ENCODE results near the gene CIDEC. TPM values are rescaled to one million over a fixed set of nuclear protein-coding genes. Genes with fewer than 3 reads are reported as not detected.
A peak's percentile ranks its signal among the peaks of the same experiment; 100 is the strongest.
"Not testable (repeated sequence)": the region's sequence is repeated elsewhere in the genome, so short reads cannot be mapped to it uniquely, and the experiment has no call there.

Gene CIDEC
- total and polyA plus RNA-seq, 12 donors = 0.27 to 25.3 (median 4.7) TPM; not detected in 1

GRCh38 chr3:9899289-9899791, 19.3 kb upstream of the CIDEC start:
- no peak for ATAC-seq
- Histone ChIP-seq H3K9me3 (no peaks in the 10 kb centered on the region), H3K36me3 (peaks cover 0 to 4% (median 0%) of the 10 kb centered on the region in 9 donors), H3K27ac (no peak overlapping the region), H3K4me3 (no peak overlapping the region), H3K27me3 (no peaks in the 10 kb centered on the region), H3K4me1 (peaks cover 0 to 30% (median 10%) of the 10 kb centered on the region in 9 donors)
- no peak for TF ChIP-seq CTCF (IDR thresholded peaks at IDR 0.05)
- WGBS, 2 donors = 70% methylated on average over 3 of the region's 3 CpGs
- intact Hi-C loops (cut with DNase I) = no loop called here
- no peak for DNase-seq

DNA sequence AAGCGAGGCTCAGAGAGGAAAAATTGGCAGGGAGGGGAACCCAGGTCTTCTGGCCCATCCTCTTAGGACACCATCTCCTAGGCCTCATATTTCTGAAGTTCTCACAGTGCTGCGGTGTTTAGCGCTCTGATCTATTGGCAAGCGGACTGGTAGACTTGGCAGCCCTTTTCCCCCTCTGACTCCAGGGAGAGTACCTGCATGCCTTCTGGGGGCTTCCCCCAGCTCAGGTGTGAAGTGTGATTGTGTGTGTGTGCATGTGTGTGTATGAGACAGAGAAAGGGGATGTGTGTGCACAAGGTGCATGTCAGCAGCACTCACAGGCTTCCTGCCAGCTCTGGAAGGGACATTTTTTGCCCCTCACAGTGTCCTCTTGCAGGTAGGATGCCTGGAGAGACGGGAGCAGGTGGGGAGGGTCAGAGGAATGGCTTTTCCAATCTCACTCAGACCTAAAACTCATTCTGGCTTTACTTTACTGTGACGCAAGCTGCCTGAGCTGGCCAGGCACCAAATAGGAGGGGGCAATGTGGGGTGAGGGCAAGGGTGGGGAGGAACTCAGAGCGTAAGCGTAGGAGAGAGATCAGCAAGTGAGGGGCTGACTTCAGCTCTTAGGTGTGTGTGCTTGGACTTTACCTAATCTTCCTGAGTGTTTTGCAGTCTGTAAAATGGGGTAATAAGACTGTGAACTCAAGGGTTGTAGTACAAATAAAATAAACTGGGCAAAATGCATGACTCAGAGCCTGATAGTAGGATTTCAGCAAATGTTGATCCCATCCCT, 18.6 kb upstream of the CIDEC start:
- Histone ChIP-seq H3K9me3 (no peaks in the 10 kb centered on the region), H3K27ac (no peak overlapping the region), H3K4me3 (no peak overlapping the region), H3K36me3 (peaks cover 0 to 8% (median 0%) of the 10 kb centered on the region in 9 donors), H3K4me1 (peaks cover 0 to 32% (median 10%) of the 10 kb centered on the region in 9 donors), H3K27me3 (no peaks in the 10 kb centered on the region)
- DNase-seq (no peak), ATAC-seq (no peak)
- WGBS, 2 donors = 81 to 84% methylated on average over 8 of the region's 8 CpGs
- intact Hi-C loops (cut with DNase I) = no loop called here
- TF ChIP-seq CTCF (IDR thresholded peaks at IDR 0.05) = no peak

DNA sequence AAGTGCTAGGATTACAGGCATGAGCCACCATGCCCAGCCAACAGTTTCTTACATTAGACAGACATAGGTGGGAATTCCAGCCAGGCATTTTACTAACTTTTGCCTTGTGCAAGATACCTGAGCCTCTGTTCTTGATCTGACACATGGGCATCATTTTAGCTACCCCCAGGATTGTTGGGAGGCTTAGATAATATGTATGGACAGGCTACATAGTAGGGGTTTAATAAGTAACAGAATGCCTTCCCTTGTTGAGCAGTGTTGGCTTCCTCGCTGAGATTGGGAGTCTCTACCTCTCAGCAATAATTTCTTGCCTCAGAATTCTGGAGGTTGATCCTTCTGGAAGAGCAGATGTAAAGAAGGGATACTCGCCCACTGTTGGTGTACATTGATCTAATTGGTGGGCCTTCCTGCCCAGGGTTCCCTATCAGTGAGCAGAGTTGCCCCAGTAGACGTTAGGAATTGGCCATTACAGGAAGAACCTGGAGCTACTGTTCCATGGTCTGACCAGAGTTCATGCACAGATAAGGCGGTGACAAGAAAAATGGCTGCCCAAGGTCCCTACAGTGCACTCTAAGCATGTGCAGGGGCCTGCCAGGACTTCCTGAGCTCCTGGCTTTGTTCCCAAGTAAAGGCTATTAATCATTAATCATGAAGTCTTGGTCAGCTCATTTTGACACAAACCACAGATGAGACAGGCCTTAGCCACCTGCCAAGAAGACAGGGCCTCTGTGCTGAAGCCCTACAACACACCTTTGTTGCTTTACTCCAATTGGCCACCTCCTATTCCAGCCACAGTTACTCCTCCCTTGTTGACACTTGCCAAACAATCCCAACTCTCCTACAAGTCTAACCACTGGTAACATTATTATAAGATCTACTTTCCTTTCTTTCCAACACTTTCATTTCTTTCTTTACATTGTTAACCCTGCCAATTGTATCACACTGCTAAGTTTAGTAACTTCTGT, 17.6 kb upstream of the CIDEC start:
- ATAC-seq = peak in 1 of 8 donors; percentile 28
- H3K27ac ChIP-seq = no peak overlapping the region
- no peaks in the 10 kb centered on the region for H3K27me3 ChIP-seq
- peaks cover 0 to 17% (median 0%) of the 10 kb centered on the region in 9 donors for H3K36me3 ChIP-seq
- DNase-seq = no peak
- no peak overlapping the region for H3K4me3 ChIP-seq
- peaks cover 0 to 27% (median 4%) of the 10 kb centered on the region in 9 donors for H3K4me1 ChIP-seq
- no peaks in the 10 kb centered on the region for H3K9me3 ChIP-seq
- 62 to 68% methylated on average over 4 of the region's 4 CpGs for WGBS, 2 donors
- no peak for TF ChIP-seq CTCF (IDR thresholded peaks at IDR 0.05)
- intact Hi-C loops (cut with DNase I) = no loop called here

GRCh38 chr3:9896755-9897407, 16.8 kb upstream of the CIDEC start:
- ATAC-seq; intact Hi-C loops (cut with DNase I); H3K27me3 ChIP-seq; H3K9me3 ChIP-seq; H3K27ac ChIP-seq; DNase-seq; H3K4me3 ChIP-seq: not testable (repeated sequence)
- peaks cover 0 to 26% (median 2%) of the 10 kb centered on the region in 9 donors for H3K4me1 ChIP-seq
- H3K36me3 ChIP-seq = peaks cover 0 to 21% (median 0%) of the 10 kb centered on the region in 9 donors
- 93 to 94% methylated on average over 10 of the region's 10 CpGs for WGBS, 2 donors

- H3K4me3 ChIP-seq; intact Hi-C loops (cut with DNase I); H3K9me3 ChIP-seq; DNase-seq; H3K27me3 ChIP-seq; ATAC-seq: not testable (repeated sequence)
- H3K36me3 ChIP-seq = peaks cover 0 to 21% (median 0%) of the 10 kb centered on the region in 9 donors
- H3K4me1 ChIP-seq = peaks cover 0 to 36% (median 12%) of the 10 kb centered on the region in 9 donors
- WGBS, 2 donors = 95 to 97% methylated on average over 3 of the region's 3 CpGs
- H3K27ac ChIP-seq = peak overlapping the region in 1 of 10 donors; percentile 1
Measured at GRCh38 chr3:9895715-9896114, 15.7 kb upstream of the CIDEC start.
